BJ (cell line): ENCODE data around the gene POLR1G. TPM values are rescaled to one million over a fixed set of nuclear protein-coding genes. Genes with fewer than 3 reads are reported as not detected.

ENCODE experiments used
- CTCF ChIA-PET: fragments of 350-600 bp; formaldehyde crosslinking; extraction: SDS; loops from one replicate; lab custom pipeline; 2021; ENCODE audit warnings: antibody characterized with exemption, inconsistent platforms; lab: Yijun Ruan, JAX
- POLR2A ChIA-PET: fragments of 300-600 bp; sonication (Branson Sonifier 250); formaldehyde crosslinking; extraction: SDS; loops from one replicate; lab custom pipeline; 2021; ENCODE audit warnings: antibody characterized with exemption; lab: Charles Lee
- DNase-seq: peaks from one replicate; pipeline ENCODE4 v3.0.0-alpha.2; 2011; ENCODE audit warnings: low read depth
- H3K27me3 ChIP-seq: 2 replicates; pipeline ENCODE4 v1.6.0; 2011; ENCODE audit warnings: low read length; ENCODE audit not compliant: control insufficient read depth, insufficient read depth
- H3K36me3 ChIP-seq: 2 replicates; pipeline ENCODE4 v1.5.1; 2011; ENCODE audit warnings: low read length; ENCODE audit not compliant: control insufficient read depth, insufficient read depth
- H3K4me3 ChIP-seq: 2 replicates; pipeline ENCODE4 v1.5.1; 2011; ENCODE audit warnings: low read depth, mild to moderate bottlenecking, control low read depth, low read length
- polyA plus RNA-seq: library from polyadenylated mRNA; depleted of rRNA; stranded (reverse); fragments of >200 nt; gene quantifications from 2 replicates; pipeline ENCODE4 v1.2.3, GENCODE V29; 2011
- TF ChIP-seq, protein P1 (sequence below): IDR thresholded peaks from 2 replicates; pipeline ENCODE4 v1.5.1; 2011; ENCODE audit warnings: low read depth, mild to moderate bottlenecking, control low read depth, inconsistent platforms, low read length, moderate library complexity; ENCODE audit not compliant: insufficient read depth

POLR1G gene
- polyA plus RNA-seq, 1 experiment = 3.0 TPM

- ChIA-PET POLR2A (no interaction called here), CTCF (interaction anchor here (0.5 to 3.9 kb wide), 5 partner anchors 30 to 153 kb away, joined by 3 to 22 read pairs (median 7); no protein-coding TSS in a partner anchor)
- 0 out of 2 replicates have a peak, but pooled peaks cover 1% of the 10 kb centered on the region for H3K36me3 ChIP-seq
- DNase-seq = no peak
- TF ChIP-seq, protein P1, sequence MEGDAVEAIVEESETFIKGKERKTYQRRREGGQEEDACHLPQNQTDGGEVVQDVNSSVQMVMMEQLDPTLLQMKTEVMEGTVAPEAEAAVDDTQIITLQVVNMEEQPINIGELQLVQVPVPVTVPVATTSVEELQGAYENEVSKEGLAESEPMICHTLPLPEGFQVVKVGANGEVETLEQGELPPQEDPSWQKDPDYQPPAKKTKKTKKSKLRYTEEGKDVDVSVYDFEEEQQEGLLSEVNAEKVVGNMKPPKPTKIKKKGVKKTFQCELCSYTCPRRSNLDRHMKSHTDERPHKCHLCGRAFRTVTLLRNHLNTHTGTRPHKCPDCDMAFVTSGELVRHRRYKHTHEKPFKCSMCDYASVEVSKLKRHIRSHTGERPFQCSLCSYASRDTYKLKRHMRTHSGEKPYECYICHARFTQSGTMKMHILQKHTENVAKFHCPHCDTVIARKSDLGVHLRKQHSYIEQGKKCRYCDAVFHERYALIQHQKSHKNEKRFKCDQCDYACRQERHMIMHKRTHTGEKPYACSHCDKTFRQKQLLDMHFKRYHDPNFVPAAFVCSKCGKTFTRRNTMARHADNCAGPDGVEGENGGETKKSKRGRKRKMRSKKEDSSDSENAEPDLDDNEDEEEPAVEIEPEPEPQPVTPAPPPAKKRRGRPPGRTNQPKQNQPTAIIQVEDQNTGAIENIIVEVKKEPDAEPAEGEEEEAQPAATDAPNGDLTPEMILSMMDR = peak; percentile 46
- no peak overlapping the region for H3K4me3 ChIP-seq
- H3K27me3 ChIP-seq = no peaks in the 10 kb centered on the region
These were observed 39.9 kb downstream of the POLR1G start for GRCh38 chr19:45446295-45446694.

- Histone ChIP-seq H3K4me3 (no peak overlapping the region), H3K36me3 (0 out of 2 replicates have a peak, but pooled peaks cover 1% of the 10 kb centered on the region), H3K27me3 (no peaks in the 10 kb centered on the region)
- ChIA-PET CTCF (interaction anchor here (0.5 to 3.9 kb wide), 5 partner anchors 30 to 153 kb away, joined by 3 to 22 read pairs (median 7); no protein-coding TSS in a partner anchor), POLR2A (no interaction called here)
- TF ChIP-seq, protein P1 = no peak
- no peak for DNase-seq
These were observed 40.5 kb downstream of the POLR1G start for GRCh38 chr19:45446944-45447343.

- TF ChIP-seq, protein P1 = no peak
- H3K27me3 ChIP-seq = no peaks in the 10 kb centered on the region
- 0 out of 2 replicates have a peak, but pooled peaks cover 1% of the 10 kb centered on the region for H3K36me3 ChIP-seq
- CTCF ChIA-PET = interaction anchor here (2.6 to 3.9 kb wide), 3 partner anchors 9 to 37 kb away, joined by 8 to 22 read pairs (median 15); no protein-coding TSS in a partner anchor
- POLR2A ChIA-PET = no interaction called here
- H3K4me3 ChIP-seq = no peak overlapping the region
- no peak for DNase-seq
These were observed 41.9 kb downstream of the POLR1G start for GRCh38 chr19:45448425-45448756.

GRCh38 chr19:45448887-45449299 is 42.4 kb downstream of the POLR1G start:
- Histone ChIP-seq H3K36me3 (0 out of 2 replicates have a peak, but pooled peaks cover 1% of the 10 kb centered on the region), H3K27me3 (no peaks in the 10 kb centered on the region), H3K4me3 (no peak overlapping the region)
- ChIA-PET CTCF (interaction anchor here (2.6 to 3.9 kb wide), 3 partner anchors 9 to 37 kb away, joined by 8 to 22 read pairs (median 15); no protein-coding TSS in a partner anchor), POLR2A (no interaction called here)
- no peak for DNase-seq
- TF ChIP-seq, protein P1 = no peak

- DNase-seq = no peak
- CTCF ChIA-PET = interaction anchor here (0.6 to 3.9 kb wide), 3 partner anchors 10 to 189 kb away, joined by 3 to 22 read pairs (median 15); partner anchors contain the start of gene EML2
- Histone ChIP-seq H3K27me3 (no peaks in the 10 kb centered on the region), H3K36me3 (0 out of 2 replicates have a peak, but pooled peaks cover 1% of the 10 kb centered on the region), H3K4me3 (peak overlapping the region; percentile 47)
- POLR2A ChIA-PET = no interaction called here
- TF ChIP-seq, protein P1 = no peak
These were observed 43.5 kb downstream of the POLR1G start for GRCh38 chr19:45450012-45450333.
